HepG2 (cell line): ENCODE data around the gene HARS2. TPM values are rescaled to one million over a fixed set of nuclear protein-coding genes. Genes with fewer than 3 reads are reported as not detected.

ENCODE experiments used
- ATAC-seq: fragments of 200-7000 bp; cut with Tn5 transposase; 3 replicates; pipeline ENCODE4 v1.9.1; 2020; ENCODE audit warnings: mild to moderate bottlenecking, moderate library complexity
- BruUV-seq: library from RNA; stranded (reverse); fragments of 400-500 nt; replicated peaks from 2 replicates; lab custom pipeline; 2021; lab: Mats Ljungman, UMichigan
- CTCF ChIA-PET: fragments of 300-600 bp; formaldehyde crosslinking; extraction: SDS; loops from one replicate; lab custom pipeline; 2021; ENCODE audit warnings: low total read pairs, inconsistent platforms, low intra/inter-chr PET ratio; lab: Yijun Ruan, JAX
- POLR2A ChIA-PET: fragments of 350-600 bp; sonication (Branson Sonifier 250); formaldehyde crosslinking; loops from one replicate; lab custom pipeline; 2020; ENCODE audit warnings: antibody characterized with exemption, inconsistent platforms; lab: Yijun Ruan, JAX
- DNase-seq: peaks from one replicate; pipeline ENCODE4 v3.0.0-alpha.2; 2015; ENCODE audit warnings: low spot score
- FAIRE-seq: peaks from 3 replicates; lab custom pipeline; 2011; peaks lifted over from hg19 to GRCh38; lab: Jason Lieb, UNC
- H2AFZ ChIP-seq: one replicate; pipeline ENCODE4 v1.6.1; 2011; ENCODE audit warnings: low read length, inconsistent platforms
- H3K27ac ChIP-seq: fragments of 300-600 bp; 3 replicates; pipeline ENCODE4 v1.8.0; 2011; ENCODE audit warnings: mixed run types, mild to moderate bottlenecking, mixed read lengths, low read length, inconsistent platforms; ENCODE audit not compliant: insufficient read depth; ENCODE audit errors: extremely low read length
- H3K27me3 ChIP-seq, 2 experiments: fragments of 200-600 bp in 1 of 2; 2 replicates in 1 of 2; 3 replicates in 1 of 2; pipeline versions ENCODE4 v1.6.0 to v1.8.0; 2011; ENCODE audit warnings: low read length in 2 of 2, mild to moderate bottlenecking in 2 of 2, moderate library complexity in 2 of 2, inconsistent platforms in 1 of 2; ENCODE audit not compliant: insufficient read depth in 2 of 2, control insufficient read depth in 1 of 2
- H3K36me3 ChIP-seq, 2 experiments: fragments of 200-600 bp in 1 of 2; replicated peaks in 1 of 2; 2 replicates in 1 of 2; 3 replicates in 1 of 2; pipeline versions ENCODE4 v1.5.1 to v1.8.0; 2011; ENCODE audit warnings: low read length in 2 of 2, inconsistent platforms in 1 of 2; ENCODE audit not compliant: insufficient read depth in 2 of 2, control insufficient read depth in 1 of 2
- H3K4me1 ChIP-seq: 2 replicates; pipeline ENCODE4 v1.5.1; 2012; ENCODE audit warnings: low read length, inconsistent platforms; ENCODE audit not compliant: insufficient read depth
- H3K4me2 ChIP-seq: 2 replicates; pipeline ENCODE4 v1.6.0; 2011; ENCODE audit warnings: low read depth, low read length, inconsistent platforms
- H3K4me3 ChIP-seq, 3 experiments: fragments of 200-600 bp in 1 of 3; sonication (generic), shearing (Covaris generic) in 1 of 3; replicated peaks in 1 of 3; 2 replicates each; pipeline ENCODE4 v1.5.1; 2011 to 2016; ENCODE audit warnings: low read length in 3 of 3, inconsistent platforms in 2 of 3, low read depth in 2 of 3, mild to moderate bottlenecking in 2 of 3, control low read depth in 1 of 3, mixed read lengths in 1 of 3; ENCODE audit not compliant: insufficient read depth in 1 of 3
- H3K79me2 ChIP-seq: one replicate; pipeline ENCODE4 v1.6.1; 2011; ENCODE audit warnings: low read length, inconsistent platforms; ENCODE audit not compliant: insufficient read depth
- H3K9ac ChIP-seq: 2 replicates; pipeline ENCODE4 v1.6.0; 2011; ENCODE audit warnings: mild to moderate bottlenecking, low read depth, low read length, inconsistent platforms; ENCODE audit not compliant: insufficient read depth
- H3K9me3 ChIP-seq: 2 replicates; pipeline ENCODE4 v1.5.1; 2012; ENCODE audit warnings: mild to moderate bottlenecking, low read length
- H4K20me1 ChIP-seq: 2 replicates; pipeline ENCODE4 v1.6.0; 2011; ENCODE audit warnings: inconsistent platforms, mild to moderate bottlenecking, low read length, moderate library complexity; ENCODE audit not compliant: insufficient read depth
- ARID2 ChIP-seq: sonication (generic); formaldehyde crosslinking; IDR thresholded peaks from 2 replicates; pipeline ENCODE4 v1.8.1; 2022; ENCODE audit warnings: mild to moderate bottlenecking, missing genetic modification reagents, borderline replicate concordance
- ATF5 ChIP-seq: sonication (generic); formaldehyde crosslinking; IDR thresholded peaks from 2 replicates; pipeline ENCODE4 v1.4.0; 2020; ENCODE audit warnings: mild to moderate bottlenecking, low read depth, missing genetic modification reagents
- ATRX ChIP-seq: sonication (generic); formaldehyde crosslinking; IDR thresholded peaks from 2 replicates; pipeline ENCODE4 v1.4.0; 2020; ENCODE audit warnings: missing genetic modification reagents, borderline replicate concordance
- KDM1A ChIP-seq: IDR thresholded peaks from 2 replicates; pipeline ENCODE4 v1.6.1; 2016; ENCODE audit warnings: missing compliant biosample characterization
- MXD3 ChIP-seq: IDR thresholded peaks from 2 replicates; pipeline ENCODE4 v1.6.1; 2016; ENCODE audit warnings: mild to moderate bottlenecking, missing biosample characterization, missing genetic modification reagents
- NPAS2 ChIP-seq: sonication (generic); formaldehyde crosslinking; IDR thresholded peaks from 2 replicates; pipeline ENCODE4 v1.8.0; 2022; ENCODE audit warnings: mild to moderate bottlenecking, missing genetic modification reagents, borderline replicate concordance
- RBFOX2 ChIP-seq: fragments of 200-400 bp; formaldehyde crosslinking; IDR thresholded peaks from 2 replicates; pipeline ENCODE4 v1.6.1; 2017; ENCODE audit warnings: low read depth, mild to moderate bottlenecking, low read length
- REPIN1 ChIP-seq: sonication (generic); formaldehyde crosslinking; IDR thresholded peaks from 2 replicates; pipeline ENCODE4 v1.8.0; 2022; ENCODE audit warnings: missing genetic modification reagents, low read depth, mild to moderate bottlenecking, borderline replicate concordance
- SMYD3 ChIP-seq: sonication (generic); formaldehyde crosslinking; IDR thresholded peaks from 2 replicates; pipeline ENCODE4 v1.8.1; 2023; ENCODE audit warnings: mild to moderate bottlenecking, missing genetic modification reagents
- SOX5 ChIP-seq: IDR thresholded peaks from 2 replicates; pipeline ENCODE4 v1.6.1; 2016; ENCODE audit warnings: borderline replicate concordance
- XBP1 ChIP-seq: sonication (generic); formaldehyde crosslinking; IDR thresholded peaks from 2 replicates; pipeline ENCODE4 v1.5.0; 2020; ENCODE audit warnings: missing genetic modification reagents
- ZNF207 ChIP-seq: fragments of 450-650 bp; IDR thresholded peaks from 2 replicates; pipeline ENCODE4 v1.6.1; 2016; ENCODE audit warnings: antibody characterized with exemption, borderline replicate concordance
- ZNF282 ChIP-seq: fragments of 450-650 bp; IDR thresholded peaks from 2 replicates; pipeline ENCODE4 v1.6.1; 2018; ENCODE audit not compliant: partially characterized antibody
- ZNF350 ChIP-seq: sonication (generic); formaldehyde crosslinking; IDR thresholded peaks from 2 replicates; pipeline ENCODE4 v1.4.0; 2020; ENCODE audit warnings: mild to moderate bottlenecking, low read depth, missing genetic modification reagents, borderline replicate concordance
- ZNF672 ChIP-seq: sonication (generic); formaldehyde crosslinking; IDR thresholded peaks from 2 replicates; pipeline ENCODE4 v1.8.1; 2022; ENCODE audit warnings: missing genetic modification reagents
- ZNF7 ChIP-seq: IDR thresholded peaks from 2 replicates; pipeline ENCODE4 v1.6.1; 2016; ENCODE audit warnings: missing biosample characterization, missing genetic modification reagents
- WGBS: methylation state at CpG from one replicate; pipeline ENCODE4 v1.1.6; 2017; ENCODE audit warnings: low lambda C conversion rate; 5-methylcytosine and 5-hydroxymethylcytosine counted together
- in situ Hi-C: cut with HindIII; loops from 2 replicates; pipeline ENCODE4 v1.10.0; 2017; ENCODE audit warnings: low pct_unique_long_range_greater_than_20kb; ENCODE audit not compliant: extremely low pct_ligation_motif_present
- intact Hi-C: fragments of 100-400 bp; cut with micrococcal nuclease; formaldehyde crosslinking; loops from one replicate; pipeline ENCODE4 v1.10.0; 2022; ENCODE audit not compliant: unreplicated experiment
- polyA plus RNA-seq, 8 experiments: library from polyadenylated mRNA; depleted of rRNA in 3 of 8; stranded (reverse) in 7 of 8; unstranded in 1 of 8; fragments of >200 nt; fragmentation: Illumina TruSeq in 4 of 8; extraction: Trizol in 4 of 8; gene quantifications; 2 replicates each; pipeline versions ENCODE4 v1.2.1 to v1.2.3, GENCODE V29; 2011 to 2016; ENCODE audit warnings: low read depth in 4 of 8, missing spikeins in 1 of 8, mixed read lengths in 1 of 8; ENCODE audit not compliant: insufficient read depth in 1 of 8
- total RNA-seq, 5 experiments: library from RNA; depleted of rRNA; stranded (reverse); fragments of >200 nt; fragmentation: Illumina TruSeq; extraction: Trizol; gene quantifications; 2 replicates each; pipeline ENCODE4 v1.2.3, GENCODE V29; 2016; ENCODE audit warnings: low read depth in 1 of 5
- TF ChIP-seq, protein P1 (sequence below): fragments of 450-650 bp; IDR thresholded peaks from 2 replicates; pipeline ENCODE4 v1.6.1; 2017
- TF ChIP-seq, protein P2 (sequence below): sonication (generic); formaldehyde crosslinking; conservative IDR thresholded peaks from 2 replicates; pipeline ENCODE4 v1.8.1; 2023; ENCODE audit warnings: missing genetic modification reagents
- TF ChIP-seq, protein P3 (sequence below): sonication (generic); formaldehyde crosslinking; IDR thresholded peaks from 2 replicates; pipeline ENCODE4 v1.4.0; 2020; ENCODE audit warnings: missing genetic modification reagents

The HARS2 gene
- total and polyA plus RNA-seq, 2 of the 13 experiments (the other 11 are each of a cell fraction or from before 2014, with no cell fraction given) = 17.9 to 25.8 TPM

GRCh38 chr5:140710899-140711552 is 19.8 kb downstream of the HARS2 start:
- FAIRE-seq (peak; percentile 97), ATAC-seq (peak; percentile 94), DNase-seq (peak; percentile 98)
- H2AFZ ChIP-seq = no peak overlapping the region
- H3K36me3 ChIP-seq = peaks cover 2 to 4% of the 10 kb centered on the region in 2 experiments; a peak in 4 of 5 replicates
- ChIA-PET CTCF (no interaction called here), POLR2A (interaction anchor here (0.9 to 3.4 kb wide), 13 partner anchors 8 to 610 kb away, joined by 3 to 42 read pairs (median 7); partner anchors contain the start of genes ANKHD1, EIF4EBP3, HARS1 and HARS2)
- H3K4me2 ChIP-seq = peak overlapping the region; percentile 67
- H3K4me3 ChIP-seq = peak overlapping the region; percentile 59 to 86 (median 77)
- intact Hi-C loops = loop anchor here (1.0 to 10.0 kb wide), 3 partner anchors 8 to 536 kb away; partner anchors contain the start of genes CYSTM1 and ZMAT2
- H4K20me1 ChIP-seq = no peaks in the 10 kb centered on the region
- no peaks in the 10 kb centered on the region for H3K9me3 ChIP-seq
- H3K9ac ChIP-seq = peak overlapping the region; percentile 83
- no TSS peak for BruUV-seq
- H3K27me3 ChIP-seq = no peaks in the 10 kb centered on the region; a peak in 1 of 5 replicates
- peak overlapping the region; percentile 92 for H3K27ac ChIP-seq
- 0% methylated on average over 22 of the region's 27 CpGs for WGBS
- H3K79me2 ChIP-seq = no peaks in the 10 kb centered on the region
- peaks cover 24% of the 10 kb centered on the region for H3K4me1 ChIP-seq
- in situ Hi-C loops = no loop called here
- TF ChIP-seq ZNF672 (CRISPR knock-in tag) = no peak
- TF ChIP-seq ZNF350 (CRISPR knock-in tag) = no peak; the same call in 1 of the 2 replicates
- TF ChIP-seq XBP1 (CRISPR knock-in tag) = peak; percentile 82; the same call in 1 of the 2 replicates
- no peak for TF ChIP-seq ZNF207
- TF ChIP-seq ZNF282 = no peak
- TF ChIP-seq ATRX = no peak
- TF ChIP-seq SMYD3 (CRISPR knock-in tag) = no peak
- TF ChIP-seq ATF5 (CRISPR knock-in tag) = no peak
- TF ChIP-seq KDM1A (CRISPR knock-in tag) = no peak
- no peak for TF ChIP-seq NPAS2 (CRISPR knock-in tag)
- TF ChIP-seq ARID2 (CRISPR knock-in tag) = no peak
- no peak for TF ChIP-seq ZNF7 (CRISPR knock-in tag)
- TF ChIP-seq RBFOX2 = peak; percentile 48; the same call in 1 of the 2 replicates
- TF ChIP-seq REPIN1 = peak; percentile 65; the same call in 1 of the 2 replicates
- peak; percentile 83; the same call in 1 of the 2 replicates for TF ChIP-seq SOX5 (CRISPR knock-in tag)
- TF ChIP-seq, protein P1, sequence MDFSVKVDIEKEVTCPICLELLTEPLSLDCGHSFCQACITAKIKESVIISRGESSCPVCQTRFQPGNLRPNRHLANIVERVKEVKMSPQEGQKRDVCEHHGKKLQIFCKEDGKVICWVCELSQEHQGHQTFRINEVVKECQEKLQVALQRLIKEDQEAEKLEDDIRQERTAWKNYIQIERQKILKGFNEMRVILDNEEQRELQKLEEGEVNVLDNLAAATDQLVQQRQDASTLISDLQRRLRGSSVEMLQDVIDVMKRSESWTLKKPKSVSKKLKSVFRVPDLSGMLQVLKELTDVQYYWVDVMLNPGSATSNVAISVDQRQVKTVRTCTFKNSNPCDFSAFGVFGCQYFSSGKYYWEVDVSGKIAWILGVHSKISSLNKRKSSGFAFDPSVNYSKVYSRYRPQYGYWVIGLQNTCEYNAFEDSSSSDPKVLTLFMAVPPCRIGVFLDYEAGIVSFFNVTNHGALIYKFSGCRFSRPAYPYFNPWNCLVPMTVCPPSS = no peak
- TF ChIP-seq, protein P2, sequence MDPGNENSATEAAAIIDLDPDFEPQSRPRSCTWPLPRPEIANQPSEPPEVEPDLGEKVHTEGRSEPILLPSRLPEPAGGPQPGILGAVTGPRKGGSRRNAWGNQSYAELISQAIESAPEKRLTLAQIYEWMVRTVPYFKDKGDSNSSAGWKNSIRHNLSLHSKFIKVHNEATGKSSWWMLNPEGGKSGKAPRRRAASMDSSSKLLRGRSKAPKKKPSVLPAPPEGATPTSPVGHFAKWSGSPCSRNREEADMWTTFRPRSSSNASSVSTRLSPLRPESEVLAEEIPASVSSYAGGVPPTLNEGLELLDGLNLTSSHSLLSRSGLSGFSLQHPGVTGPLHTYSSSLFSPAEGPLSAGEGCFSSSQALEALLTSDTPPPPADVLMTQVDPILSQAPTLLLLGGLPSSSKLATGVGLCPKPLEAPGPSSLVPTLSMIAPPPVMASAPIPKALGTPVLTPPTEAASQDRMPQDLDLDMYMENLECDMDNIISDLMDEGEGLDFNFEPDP (CRISPR knock-in tag) = no peak
- no peak; the same call in 1 of the 2 replicates for TF ChIP-seq MXD3 (CRISPR knock-in tag)
- TF ChIP-seq, protein P3, sequence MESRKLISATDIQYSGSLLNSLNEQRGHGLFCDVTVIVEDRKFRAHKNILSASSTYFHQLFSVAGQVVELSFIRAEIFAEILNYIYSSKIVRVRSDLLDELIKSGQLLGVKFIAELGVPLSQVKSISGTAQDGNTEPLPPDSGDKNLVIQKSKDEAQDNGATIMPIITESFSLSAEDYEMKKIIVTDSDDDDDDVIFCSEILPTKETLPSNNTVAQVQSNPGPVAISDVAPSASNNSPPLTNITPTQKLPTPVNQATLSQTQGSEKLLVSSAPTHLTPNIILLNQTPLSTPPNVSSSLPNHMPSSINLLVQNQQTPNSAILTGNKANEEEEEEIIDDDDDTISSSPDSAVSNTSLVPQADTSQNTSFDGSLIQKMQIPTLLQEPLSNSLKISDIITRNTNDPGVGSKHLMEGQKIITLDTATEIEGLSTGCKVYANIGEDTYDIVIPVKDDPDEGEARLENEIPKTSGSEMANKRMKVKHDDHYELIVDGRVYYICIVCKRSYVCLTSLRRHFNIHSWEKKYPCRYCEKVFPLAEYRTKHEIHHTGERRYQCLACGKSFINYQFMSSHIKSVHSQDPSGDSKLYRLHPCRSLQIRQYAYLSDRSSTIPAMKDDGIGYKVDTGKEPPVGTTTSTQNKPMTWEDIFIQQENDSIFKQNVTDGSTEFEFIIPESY (CRISPR knock-in tag) = peak; percentile 42; the same call in 1 of the 2 replicates
